DOHH2 (cell line): ENCODE measurements around the gene ACOT11.

ENCODE experiments used
- H3F3A ChIP-seq: fragments of 200-600 bp; sonication (generic), shearing (Covaris generic); 2 replicates; pipeline ENCODE4 v1.6.0; 2016; ENCODE audit warnings: antibody characterized with exemption, mild to moderate bottlenecking; ENCODE audit not compliant: control insufficient read depth, insufficient read depth
- H3K27ac ChIP-seq: fragments of 200-600 bp; sonication (generic); 2 replicates; pipeline ENCODE4 v1.5.1; 2014; ENCODE audit warnings: low read depth, mild to moderate bottlenecking, low read length, moderate library complexity
- H3K27me3 ChIP-seq: fragments of 200-600 bp; sonication (generic); 2 replicates; pipeline ENCODE4 v1.6.1; 2014; ENCODE audit warnings: mild to moderate bottlenecking, low read length, mixed read lengths; ENCODE audit not compliant: control insufficient read depth
- H3K36me3 ChIP-seq: fragments of 200-600 bp; sonication (generic); 2 replicates; pipeline ENCODE4 v1.6.1; 2014; ENCODE audit warnings: mild to moderate bottlenecking, low read length, moderate library complexity, mixed read lengths; ENCODE audit not compliant: control insufficient read depth
- H3K4me1 ChIP-seq: fragments of 200-600 bp; sonication (generic); 2 replicates; pipeline ENCODE4 v1.6.1; 2014; ENCODE audit warnings: mild to moderate bottlenecking, low read length, mixed read lengths; ENCODE audit not compliant: control insufficient read depth
- H3K4me2 ChIP-seq: fragments of 200-600 bp; sonication (generic); 2 replicates; pipeline ENCODE4 v1.6.0; 2014; ENCODE audit warnings: mild to moderate bottlenecking, low read length, moderate library complexity
- H3K4me3 ChIP-seq: fragments of 200-600 bp; sonication (generic); 2 replicates; pipeline ENCODE4 v1.5.1; 2014; ENCODE audit warnings: mild to moderate bottlenecking, low read length, mixed read lengths
- H3K79me2 ChIP-seq: fragments of 200-600 bp; sonication (generic); 2 replicates; pipeline ENCODE4 v1.6.1; 2014; ENCODE audit warnings: mild to moderate bottlenecking, low read length, mixed read lengths; ENCODE audit not compliant: control insufficient read depth
- H3K9me2 ChIP-seq: fragments of 200-600 bp; sonication (generic); replicated peaks from 2 replicates; pipeline ENCODE4 v1.6.1; 2014; ENCODE audit warnings: mild to moderate bottlenecking, low read length, mixed read lengths; ENCODE audit not compliant: control insufficient read depth
- H3K9me3 ChIP-seq: fragments of 200-600 bp; sonication (generic); 2 replicates; pipeline ENCODE4 v1.6.1; 2014; ENCODE audit warnings: antibody characterized with exemption, low read length, mixed read lengths; ENCODE audit not compliant: control insufficient read depth, insufficient read depth
- H4K20me1 ChIP-seq: fragments of 200-600 bp; sonication (generic); 2 replicates; pipeline ENCODE4 v1.6.0; 2014; ENCODE audit warnings: low read depth, mild to moderate bottlenecking, antibody characterized with exemption, low read length, moderate library complexity; ENCODE audit not compliant: control insufficient read depth, insufficient read depth
- EZH2phosphoT487 ChIP-seq: fragments of 200-600 bp; sonication (generic); IDR thresholded peaks from 2 replicates; pipeline ENCODE4 v1.6.1; 2017; ENCODE audit warnings: borderline replicate concordance, mild to moderate bottlenecking, antibody characterized with exemption, low read length, moderate library complexity, mixed read lengths
- TF ChIP-seq, protein P1 (sequence below): fragments of 200-600 bp; sonication (generic); IDR thresholded peaks from one replicate; pipeline ENCODE4 v1.5.1; 2014; ENCODE audit warnings: antibody characterized with exemption, mild to moderate bottlenecking, low read depth, low read length; ENCODE audit not compliant: poor library complexity, severe bottlenecking

Gene ACOT11

GRCh38 chr1:54596756-54597155 lies 48.7 kb downstream of the ACOT11 start:
- Histone ChIP-seq H3K79me2 (no peaks in the 10 kb centered on the region), H3K4me3 (no peak overlapping the region), H3F3A (no peaks in the 10 kb centered on the region), H3K9me2 (no peaks in the 10 kb centered on the region), H3K36me3 (no peaks in the 10 kb centered on the region), H3K27me3 (no peaks in the 10 kb centered on the region), H4K20me1 (no peaks in the 10 kb centered on the region), H3K27ac (no peak overlapping the region), H3K9me3 (no peaks in the 10 kb centered on the region), H3K4me1 (no peaks in the 10 kb centered on the region), H3K4me2 (no peak overlapping the region)
- no peak for TF ChIP-seq EZH2phosphoT487
- TF ChIP-seq, protein P1, sequence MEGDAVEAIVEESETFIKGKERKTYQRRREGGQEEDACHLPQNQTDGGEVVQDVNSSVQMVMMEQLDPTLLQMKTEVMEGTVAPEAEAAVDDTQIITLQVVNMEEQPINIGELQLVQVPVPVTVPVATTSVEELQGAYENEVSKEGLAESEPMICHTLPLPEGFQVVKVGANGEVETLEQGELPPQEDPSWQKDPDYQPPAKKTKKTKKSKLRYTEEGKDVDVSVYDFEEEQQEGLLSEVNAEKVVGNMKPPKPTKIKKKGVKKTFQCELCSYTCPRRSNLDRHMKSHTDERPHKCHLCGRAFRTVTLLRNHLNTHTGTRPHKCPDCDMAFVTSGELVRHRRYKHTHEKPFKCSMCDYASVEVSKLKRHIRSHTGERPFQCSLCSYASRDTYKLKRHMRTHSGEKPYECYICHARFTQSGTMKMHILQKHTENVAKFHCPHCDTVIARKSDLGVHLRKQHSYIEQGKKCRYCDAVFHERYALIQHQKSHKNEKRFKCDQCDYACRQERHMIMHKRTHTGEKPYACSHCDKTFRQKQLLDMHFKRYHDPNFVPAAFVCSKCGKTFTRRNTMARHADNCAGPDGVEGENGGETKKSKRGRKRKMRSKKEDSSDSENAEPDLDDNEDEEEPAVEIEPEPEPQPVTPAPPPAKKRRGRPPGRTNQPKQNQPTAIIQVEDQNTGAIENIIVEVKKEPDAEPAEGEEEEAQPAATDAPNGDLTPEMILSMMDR, result no peak

GRCh38 chr1:54597455-54598030 lies 49.5 kb downstream of the ACOT11 start:
- H3K36me3 ChIP-seq, result no peaks in the 10 kb centered on the region
- no peaks in the 10 kb centered on the region for H3K9me2 ChIP-seq
- no peaks in the 10 kb centered on the region for H3F3A ChIP-seq
- no peak overlapping the region for H3K4me2 ChIP-seq
- H3K9me3 ChIP-seq, result no peaks in the 10 kb centered on the region
- TF ChIP-seq EZH2phosphoT487, result no peak
- TF ChIP-seq, protein P1, result no peak
- H3K79me2 ChIP-seq, result no peaks in the 10 kb centered on the region
- H3K27me3 ChIP-seq, result no peaks in the 10 kb centered on the region
- no peak overlapping the region for H3K4me3 ChIP-seq
- H3K4me1 ChIP-seq, result no peaks in the 10 kb centered on the region
- no peak overlapping the region for H3K27ac ChIP-seq
- H4K20me1 ChIP-seq, result no peaks in the 10 kb centered on the region

- no peak overlapping the region for H3K4me2 ChIP-seq
- H4K20me1 ChIP-seq, result no peaks in the 10 kb centered on the region
- no peaks in the 10 kb centered on the region for H3K79me2 ChIP-seq
- H3K9me3 ChIP-seq, result no peaks in the 10 kb centered on the region
- no peaks in the 10 kb centered on the region for H3F3A ChIP-seq
- no peak overlapping the region for H3K4me3 ChIP-seq
- no peaks in the 10 kb centered on the region for H3K36me3 ChIP-seq
- no peak overlapping the region for H3K27ac ChIP-seq
- no peaks in the 10 kb centered on the region for H3K27me3 ChIP-seq
- H3K4me1 ChIP-seq, result no peaks in the 10 kb centered on the region; the same call in 1 of the 2 replicates
- no peaks in the 10 kb centered on the region for H3K9me2 ChIP-seq
- TF ChIP-seq, protein P1, result no peak
- no peak for TF ChIP-seq EZH2phosphoT487
These were observed 51.3 kb downstream of the ACOT11 start for GRCh38 chr1:54599211-54599823.
